ENCODE data around the gene CKB. TPM values are rescaled to one million over a fixed set of nuclear protein-coding genes. Genes with fewer than 3 reads are reported as not detected.

The CKB gene
- total RNA-seq, 1 experiment from 2014 or later, result 611 TPM

GRCh38 chr14:103510724-103511693 lies 11.6 kb downstream of the CKB start:
- TF ChIP-seq CTCF (IDR thresholded peaks at IDR 0.05; ENCODE audit: insufficient read depth in 1 of 2, low read depth in 1 of 2, low read length in 1 of 2, severe bottlenecking in 1 of 2, unreplicated experiment in 1 of 2), result no peak
- DNase-seq, result peak in 1 of 2 experiments; percentile 19
- Histone ChIP-seq H3K9me3 (no peaks in the 10 kb centered on the region), H3K36me3 (ENCODE audit: control insufficient read depth, insufficient read depth, low read length) (no peaks in the 10 kb centered on the region), H3K27me3 (replicated peaks; ENCODE audit: control insufficient read depth, insufficient read depth, low read length) (no peaks in the 10 kb centered on the region), H3K4me3 (ENCODE audit: low read depth, low read length) (no peak overlapping the region), H3K4me1 (no peaks in the 10 kb centered on the region)
- CTCF ChIA-PET, result interaction anchor here (1.3 kb wide), 1 partner anchor 36 kb away, joined by 3 read pairs; no protein-coding TSS in a partner anchor
- intact Hi-C loops (cut with micrococcal nuclease; ENCODE audit: unreplicated experiment), result no loop called here
- H3K4me3 Mint-ChIP-seq (ENCODE audit: unreplicated experiment), result no peak overlapping the region
- BruUV-seq (replicated peaks), result no TSS peak
- H3K27me3 Mint-ChIP-seq (ENCODE audit: insufficient read depth, unreplicated experiment), result no peaks in the 10 kb centered on the region
- POLR2A ChIA-PET, result no interaction called here
- H3K9me3 Mint-ChIP-seq (ENCODE audit: unreplicated experiment), result no peaks in the 10 kb centered on the region
- no peaks in the 10 kb centered on the region for H3K4me1 Mint-ChIP-seq (ENCODE audit: low read depth, unreplicated experiment)
- peaks cover 57% of the 10 kb centered on the region for H3K36me3 Mint-ChIP-seq (ENCODE audit: insufficient read depth, unreplicated experiment)
- H3K27ac Mint-ChIP-seq (ENCODE audit: unreplicated experiment), result no peak overlapping the region

GRCh38 chr14:103509864-103510723 lies 12.5 kb downstream of the CKB start:
- no peaks in the 10 kb centered on the region for H3K27me3 ChIP-seq (replicated peaks; ENCODE audit: control insufficient read depth, insufficient read depth, low read length)
- no peak for TF ChIP-seq CTCF (IDR thresholded peaks at IDR 0.05; ENCODE audit: insufficient read depth in 1 of 2, low read depth in 1 of 2, low read length in 1 of 2, severe bottlenecking in 1 of 2, unreplicated experiment in 1 of 2)
- H3K9me3 Mint-ChIP-seq (ENCODE audit: unreplicated experiment), result no peaks in the 10 kb centered on the region
- H3K27ac Mint-ChIP-seq (ENCODE audit: unreplicated experiment), result no peak overlapping the region
- no peaks in the 10 kb centered on the region for H3K4me1 ChIP-seq
- no peak overlapping the region for H3K4me3 Mint-ChIP-seq (ENCODE audit: unreplicated experiment)
- peak in 1 of 2 experiments; percentile 10 for DNase-seq
- H3K4me3 ChIP-seq (ENCODE audit: low read depth, low read length), result no peak overlapping the region
- ChIA-PET POLR2A (no interaction called here), CTCF (interaction anchor here (0.7 to 1.3 kb wide), 2 partner anchors 8 to 37 kb away, joined by 3 read pairs; no protein-coding TSS in a partner anchor)
- intact Hi-C loops (cut with micrococcal nuclease; ENCODE audit: unreplicated experiment), result no loop called here
- H3K36me3 Mint-ChIP-seq (ENCODE audit: insufficient read depth, unreplicated experiment), result peaks cover 63% of the 10 kb centered on the region
- peaks cover under 1% of the 10 kb centered on the region; the same call in 1 of the 2 replicates for H3K36me3 ChIP-seq (ENCODE audit: control insufficient read depth, insufficient read depth, low read length)
- no peaks in the 10 kb centered on the region for H3K9me3 ChIP-seq
- no peaks in the 10 kb centered on the region for H3K4me1 Mint-ChIP-seq (ENCODE audit: low read depth, unreplicated experiment)
- no peaks in the 10 kb centered on the region for H3K27me3 Mint-ChIP-seq (ENCODE audit: insufficient read depth, unreplicated experiment)
- BruUV-seq (replicated peaks), result no TSS peak

Measured in Caco-2 (cell line).